ENCODE results near the gene NOMO2.
"Not testable (repeated sequence)": the region's sequence is repeated elsewhere in the genome, so short reads cannot be mapped to it uniquely, and the experiment has no call there.

DNA sequence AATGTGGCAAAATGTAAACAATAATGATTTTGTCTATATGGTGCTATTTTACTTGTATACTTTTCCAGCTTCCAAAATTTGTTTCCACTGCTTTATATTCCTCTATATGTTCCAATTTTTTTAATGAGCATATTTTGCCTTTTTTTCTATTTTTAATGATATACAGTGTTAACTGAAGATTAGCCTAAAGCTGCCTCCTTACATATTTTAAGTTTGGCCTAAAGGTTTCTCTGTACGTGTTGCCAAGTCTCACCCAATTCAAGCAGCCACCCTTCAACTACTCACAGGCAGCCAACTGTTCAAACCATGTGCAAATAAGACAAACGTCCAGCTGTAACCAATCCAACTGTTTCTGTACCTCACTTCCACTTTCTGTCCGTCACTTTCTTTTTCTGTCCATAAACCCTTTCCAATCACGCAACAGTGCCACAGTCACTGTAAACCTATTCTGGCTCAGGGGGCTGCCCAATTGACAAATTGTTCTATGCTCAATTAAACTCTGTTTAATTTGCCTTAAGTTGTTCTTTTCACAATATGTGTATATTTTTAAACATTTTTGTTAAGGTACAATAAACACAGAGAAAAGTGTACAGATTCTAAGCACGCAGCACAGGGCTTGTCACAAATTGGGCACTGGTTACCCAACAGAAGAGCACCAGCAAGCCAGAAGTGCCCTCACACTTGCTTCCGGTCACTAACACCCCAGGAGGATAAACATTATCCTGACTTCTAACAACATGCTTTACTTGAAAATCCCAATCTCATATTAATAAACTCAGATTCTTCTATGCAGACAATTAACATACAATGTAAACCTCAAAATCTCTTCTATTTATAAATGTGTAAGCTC lies 17.4 kb downstream of the NOMO2 start:
- TF ChIP-seq, protein P1, sequence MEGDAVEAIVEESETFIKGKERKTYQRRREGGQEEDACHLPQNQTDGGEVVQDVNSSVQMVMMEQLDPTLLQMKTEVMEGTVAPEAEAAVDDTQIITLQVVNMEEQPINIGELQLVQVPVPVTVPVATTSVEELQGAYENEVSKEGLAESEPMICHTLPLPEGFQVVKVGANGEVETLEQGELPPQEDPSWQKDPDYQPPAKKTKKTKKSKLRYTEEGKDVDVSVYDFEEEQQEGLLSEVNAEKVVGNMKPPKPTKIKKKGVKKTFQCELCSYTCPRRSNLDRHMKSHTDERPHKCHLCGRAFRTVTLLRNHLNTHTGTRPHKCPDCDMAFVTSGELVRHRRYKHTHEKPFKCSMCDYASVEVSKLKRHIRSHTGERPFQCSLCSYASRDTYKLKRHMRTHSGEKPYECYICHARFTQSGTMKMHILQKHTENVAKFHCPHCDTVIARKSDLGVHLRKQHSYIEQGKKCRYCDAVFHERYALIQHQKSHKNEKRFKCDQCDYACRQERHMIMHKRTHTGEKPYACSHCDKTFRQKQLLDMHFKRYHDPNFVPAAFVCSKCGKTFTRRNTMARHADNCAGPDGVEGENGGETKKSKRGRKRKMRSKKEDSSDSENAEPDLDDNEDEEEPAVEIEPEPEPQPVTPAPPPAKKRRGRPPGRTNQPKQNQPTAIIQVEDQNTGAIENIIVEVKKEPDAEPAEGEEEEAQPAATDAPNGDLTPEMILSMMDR (optimal IDR thresholded peaks at IDR 0.05 in 1 of 3, IDR thresholded peaks at IDR 0.05 in 1 of 3, conservative IDR thresholded peaks at IDR 0.05 in 1 of 3; ENCODE audit: extremely low read depth in 1 of 3, insufficient read depth in 2 of 3, low read length in 3 of 3) = not testable (repeated sequence)
- not testable (repeated sequence) for TF ChIP-seq EZH2 (IDR thresholded peaks at IDR 0.05; ENCODE audit: low read length)
